Peyer's patch (tissue), 4 donors: Measurements from ENCODE around the gene SGF29. TPM values are rescaled to one million over a fixed set of nuclear protein-coding genes. Genes with fewer than 3 reads are reported as not detected.
A peak's percentile ranks its signal among the peaks of the same experiment; 100 is the strongest.

Experiments
- DNase-seq, 3 donors: peaks; one replicate each; pipeline ENCODE4 v3.0.0-alpha.2; 2017 to 2019
- H3K27ac ChIP-seq, 4 donors: fragments of 200-600 bp; sonication (generic); one replicate each; pipeline ENCODE4 v1.5.1; 2016 to 2019
- H3K27me3 ChIP-seq, 2 donors: fragments of 200-600 bp; sonication (generic); one replicate each; pipeline ENCODE4 v1.5.1; 2019
- H3K36me3 ChIP-seq, 3 donors: fragments of 200-600 bp; sonication (generic); one replicate each; pipeline ENCODE4 v1.5.1; 2016 to 2019
- H3K4me1 ChIP-seq, 4 donors: fragments of 200-600 bp; sonication (generic); one replicate each; pipeline ENCODE4 v1.5.1; 2016 to 2019
- H3K4me3 ChIP-seq, 4 donors: fragments of 200-600 bp; sonication (generic); 1 replicate in 3 of 4; 2 replicates in 1 of 4; pipeline ENCODE4 v1.5.1; 2016 to 2019; ENCODE audit warnings: mild to moderate bottlenecking in 1 of 4
- H3K9me3 ChIP-seq, 4 donors: fragments of 200-600 bp; sonication (generic); one replicate each; pipeline ENCODE4 v1.5.1; 2016 to 2019; ENCODE audit warnings: mild to moderate bottlenecking in 1 of 4
- CTCF ChIP-seq, 6 experiments: fragments of 450-650 bp in 4 of 6; fragments of 200-600 bp in 2 of 6; sonication (generic) in 1 of 6; IDR thresholded peaks; one replicate each; pipeline ENCODE4 v1.5.1; 2017 to 2019; ENCODE audit warnings: antibody characterized with exemption in 6 of 6, mild to moderate bottlenecking in 3 of 6, moderate library complexity in 1 of 6
- POLR2A ChIP-seq, 2 donors: fragments of 450-650 bp; IDR thresholded peaks; one replicate each; pipeline ENCODE4 v1.5.1; 2017; ENCODE audit warnings: antibody characterized with exemption in 2 of 2, mild to moderate bottlenecking in 2 of 2, moderate library complexity in 2 of 2
- total RNA-seq, 4 donors: library from RNA; depleted of rRNA; stranded (reverse); fragments of >200 nt; gene quantifications; one replicate each; pipeline ENCODE4 v1.1.0, GENCODE V29; 2016

SGF29 gene
- total RNA-seq, 4 donors from 2014 or later = 27.3 to 117 (median 45.6) TPM

GRCh38 chr16:28585674-28586073, 32.0 kb downstream of the SGF29 start:
- Histone ChIP-seq H3K4me3 (no peak overlapping the region), H3K9me3 (no peaks in the 10 kb centered on the region), H3K27me3 (no peaks in the 10 kb centered on the region), H3K27ac (peak overlapping the region in 1 of 4 donors; percentile 50), H3K36me3 (peaks cover 0 to 91% (median 0%) of the 10 kb centered on the region in 3 donors), H3K4me1 (no peaks in the 10 kb centered on the region)
- TF ChIP-seq POLR2A (IDR thresholded peaks at IDR 0.05) (no peak), CTCF (IDR thresholded peaks at IDR 0.05) (no peak)
- peak in 1 of 3 donors; percentile 70 for DNase-seq

- no peak for TF ChIP-seq POLR2A (IDR thresholded peaks at IDR 0.05)
- TF ChIP-seq CTCF (IDR thresholded peaks at IDR 0.05) = no peak
- no peaks in the 10 kb centered on the region for H3K9me3 ChIP-seq
- no peak for DNase-seq
- H3K36me3 ChIP-seq = peaks cover 0 to 91% (median 0%) of the 10 kb centered on the region in 3 donors
- H3K27ac ChIP-seq = no peak overlapping the region
- H3K27me3 ChIP-seq = no peaks in the 10 kb centered on the region
- H3K4me1 ChIP-seq = no peaks in the 10 kb centered on the region
- no peak overlapping the region for H3K4me3 ChIP-seq
Observed at GRCh38 chr16:28586466-28586865, 32.7 kb downstream of the SGF29 start.

GRCh38 chr16:28587386-28587785, 33.7 kb downstream of the SGF29 start:
- Histone ChIP-seq H3K9me3 (no peaks in the 10 kb centered on the region), H3K27me3 (no peaks in the 10 kb centered on the region), H3K36me3 (peaks cover 0 to 91% (median 0%) of the 10 kb centered on the region in 3 donors), H3K4me1 (no peaks in the 10 kb centered on the region), H3K27ac (no peak overlapping the region), H3K4me3 (no peak overlapping the region)
- no peak for DNase-seq
- TF ChIP-seq POLR2A (IDR thresholded peaks at IDR 0.05) (no peak), CTCF (IDR thresholded peaks at IDR 0.05) (no peak)

- TF ChIP-seq CTCF (IDR thresholded peaks at IDR 0.05) = no peak
- no peak for TF ChIP-seq POLR2A (IDR thresholded peaks at IDR 0.05)
- Histone ChIP-seq H3K36me3 (peaks cover 0 to 78% (median 0%) of the 10 kb centered on the region in 3 donors), H3K4me3 (no peak overlapping the region)
Observed at GRCh38 chr16:28589069-28589468, 35.3 kb downstream of the SGF29 start.

GRCh38 chr16:28589930-28590329, 36.2 kb downstream of the SGF29 start:
- Histone ChIP-seq H3K4me3 (no peak overlapping the region), H3K9me3 (no peaks in the 10 kb centered on the region), H3K27ac (no peak overlapping the region), H3K27me3 (no peaks in the 10 kb centered on the region), H3K36me3 (peaks cover 0 to 69% (median 0%) of the 10 kb centered on the region in 3 donors), H3K4me1 (no peaks in the 10 kb centered on the region)
- DNase-seq = no peak
- TF ChIP-seq CTCF (IDR thresholded peaks at IDR 0.05) (no peak), POLR2A (IDR thresholded peaks at IDR 0.05) (no peak)

More at GRCh38 chr16:28589069-28589468, 35.3 kb downstream of the SGF29 start:
- Histone ChIP-seq H3K9me3 (no peaks in the 10 kb centered on the region), H3K27me3 (no peaks in the 10 kb centered on the region), H3K27ac (no peak overlapping the region), H3K4me1 (no peaks in the 10 kb centered on the region)
- no peak for DNase-seq
